HCT116 (cell line): Measurements from ENCODE around the gene SH2B3. TPM values are rescaled to one million over a fixed set of nuclear protein-coding genes. Genes with fewer than 3 reads are reported as not detected.
"Not testable (repeated sequence)": the region's sequence is repeated elsewhere in the genome, so short reads cannot be mapped to it uniquely, and the experiment has no call there.

ENCODE experiments used
- ATAC-seq: fragments of 200-7000 bp; cut with Tn5 transposase; 2 replicates; pipeline ENCODE4 v1.9.1; 2020; ENCODE audit warnings: mild to moderate bottlenecking, moderate library complexity
- BruUV-seq: library from RNA; stranded (reverse); fragments of 400-500 nt; replicated peaks from 2 replicates; lab custom pipeline; 2021; lab: Mats Ljungman, UMichigan
- CTCF ChIA-PET: fragments of 300-600 bp; sonication (Branson Sonifier 250); formaldehyde crosslinking; loops from one replicate; lab custom pipeline; 2021; ENCODE audit warnings: antibody characterized with exemption; lab: Charles Lee
- POLR2A ChIA-PET: fragments of 300-600, 350-600 bp; sonication (Branson Sonifier 250); formaldehyde crosslinking; loops from one replicate; lab custom pipeline; 2021; ENCODE audit warnings: antibody characterized with exemption; lab: Charles Lee
- RAD21 ChIA-PET, 2 experiments: fragments of 300-600 bp; sonication (Branson Sonifier 250); formaldehyde crosslinking; loops; one replicate each; lab custom pipeline; 2023; ENCODE audit warnings: low total read pairs in 2 of 2; ENCODE audit not compliant: uncharacterized antibody in 2 of 2, unreplicated experiment in 2 of 2, low non-redundant PET in 1 of 2; lab: Charles Lee
- DNase-seq: peaks from one replicate; pipeline ENCODE4 v3.0.0-alpha.2; 2010; ENCODE audit warnings: low read depth, low spot score
- H2AFZ ChIP-seq: fragments of 200-600 bp; shearing (Covaris generic), sonication (generic); 2 replicates; pipeline ENCODE4 v1.6.1; 2017; ENCODE audit warnings: low read depth, mixed run types, mixed read lengths, antibody characterized with exemption, low read length; ENCODE audit not compliant: poor library complexity, severe bottlenecking
- H3K27ac ChIP-seq: 2 replicates; pipeline ENCODE4 v1.5.1; 2012; ENCODE audit warnings: low read depth, low read length
- H3K27me3 ChIP-seq: fragments of 200-600 bp; sonication (generic); 2 replicates; pipeline ENCODE4 v1.6.1; 2016; ENCODE audit warnings: mixed run types, low read length, mixed read lengths; ENCODE audit not compliant: insufficient read depth
- H3K36me3 ChIP-seq, 2 experiments: fragments of 200-500 bp in 1 of 2; fragments of 200-600 bp in 1 of 2; sonication (Bioruptor generic) in 1 of 2; sonication (generic) in 1 of 2; 2 replicates each; pipeline versions ENCODE4 v1.5.1 to v1.6.1; 2014 to 2016; ENCODE audit warnings: low read length in 2 of 2, inconsistent platforms in 1 of 2, mixed read lengths in 1 of 2, mixed run types in 1 of 2; ENCODE audit not compliant: insufficient read depth in 2 of 2, control insufficient read depth in 1 of 2
- H3K4me1 ChIP-seq, 2 experiments: fragments of 200-600 bp in 1 of 2; sonication (generic) in 1 of 2; 2 replicates each; pipeline versions ENCODE4 v1.5.1 to v1.6.1; 2012 to 2017; ENCODE audit warnings: low read length in 2 of 2, inconsistent platforms in 1 of 2, mild to moderate bottlenecking in 1 of 2, mixed read lengths in 1 of 2, mixed run types in 1 of 2, moderate library complexity in 1 of 2; ENCODE audit not compliant: insufficient read depth in 2 of 2, control insufficient read depth in 1 of 2
- H3K4me2 ChIP-seq: fragments of 200-600 bp; sonication (generic); 2 replicates; pipeline ENCODE4 v1.6.1; 2017; ENCODE audit warnings: mixed run types, low read length, mixed read lengths
- H3K4me3 ChIP-seq, 2 experiments: fragments of 200-600 bp in 1 of 2; sonication (generic) in 1 of 2; replicated peaks in 1 of 2; 2 replicates each; pipeline ENCODE4 v1.5.1; 2011 to 2016; ENCODE audit warnings: low read length in 2 of 2, control low read depth in 1 of 2, low read depth in 1 of 2, mild to moderate bottlenecking in 1 of 2, mixed read lengths in 1 of 2, mixed run types in 1 of 2
- H3K79me2 ChIP-seq: fragments of 200-600 bp; sonication (generic); 2 replicates; pipeline ENCODE4 v1.6.1; 2017; ENCODE audit warnings: mild to moderate bottlenecking, mixed run types, low read length, moderate library complexity, mixed read lengths; ENCODE audit not compliant: insufficient read depth
- H3K9ac ChIP-seq: fragments of 200-600 bp; sonication (generic); 2 replicates; pipeline ENCODE4 v1.6.1; 2016; ENCODE audit warnings: low read length, mixed read lengths
- H3K9me2 ChIP-seq: fragments of 200-600 bp; sonication (generic), shearing (Covaris generic); 2 replicates; pipeline ENCODE4 v1.6.1; 2017; ENCODE audit warnings: mixed run types, mild to moderate bottlenecking, moderate library complexity; ENCODE audit not compliant: insufficient read depth
- H3K9me3 ChIP-seq, 2 experiments: fragments of 200-500 bp in 1 of 2; fragments of 200-600 bp in 1 of 2; sonication (Bioruptor generic) in 1 of 2; sonication (generic) in 1 of 2; 2 replicates each; pipeline ENCODE4 v1.6.1; 2014 to 2017; ENCODE audit warnings: low read length in 2 of 2, mixed read lengths in 2 of 2, inconsistent platforms in 1 of 2, low read depth in 1 of 2, mild to moderate bottlenecking in 1 of 2, mixed run types in 1 of 2, moderate library complexity in 1 of 2; ENCODE audit not compliant: control insufficient read depth in 1 of 2, insufficient read depth in 1 of 2
- H4K20me1 ChIP-seq: fragments of 200-600 bp; sonication (generic), shearing (Covaris generic); 2 replicates; pipeline ENCODE4 v1.6.1; 2017; ENCODE audit warnings: mixed run types, mild to moderate bottlenecking, moderate library complexity; ENCODE audit not compliant: insufficient read depth
- EZH2phosphoT487 ChIP-seq: fragments of 200-600 bp; IDR thresholded peaks from 2 replicates; pipeline ENCODE4 v1.6.1; 2018; ENCODE audit warnings: antibody characterized with exemption, borderline replicate concordance
- JUND ChIP-seq: IDR thresholded peaks from 2 replicates; pipeline ENCODE4 v1.6.1; 2012
- SIN3A ChIP-seq: IDR thresholded peaks from 2 replicates; pipeline ENCODE4 v1.6.1; 2012; ENCODE audit warnings: low read depth
- intact Hi-C: fragments of 100-400 bp; cut with micrococcal nuclease; formaldehyde crosslinking; loops from 2 replicates; pipeline ENCODE4 v1.10.0; 2022
- total RNA-seq: library from RNA; stranded (reverse); gene quantifications from one replicate; pipeline ENCODE4 v1.2.1, GENCODE V29; 2021; ENCODE audit not compliant: unreplicated experiment

The SH2B3 gene
- total RNA-seq, 1 experiment from 2014 or later = 17.3 TPM

DNA sequence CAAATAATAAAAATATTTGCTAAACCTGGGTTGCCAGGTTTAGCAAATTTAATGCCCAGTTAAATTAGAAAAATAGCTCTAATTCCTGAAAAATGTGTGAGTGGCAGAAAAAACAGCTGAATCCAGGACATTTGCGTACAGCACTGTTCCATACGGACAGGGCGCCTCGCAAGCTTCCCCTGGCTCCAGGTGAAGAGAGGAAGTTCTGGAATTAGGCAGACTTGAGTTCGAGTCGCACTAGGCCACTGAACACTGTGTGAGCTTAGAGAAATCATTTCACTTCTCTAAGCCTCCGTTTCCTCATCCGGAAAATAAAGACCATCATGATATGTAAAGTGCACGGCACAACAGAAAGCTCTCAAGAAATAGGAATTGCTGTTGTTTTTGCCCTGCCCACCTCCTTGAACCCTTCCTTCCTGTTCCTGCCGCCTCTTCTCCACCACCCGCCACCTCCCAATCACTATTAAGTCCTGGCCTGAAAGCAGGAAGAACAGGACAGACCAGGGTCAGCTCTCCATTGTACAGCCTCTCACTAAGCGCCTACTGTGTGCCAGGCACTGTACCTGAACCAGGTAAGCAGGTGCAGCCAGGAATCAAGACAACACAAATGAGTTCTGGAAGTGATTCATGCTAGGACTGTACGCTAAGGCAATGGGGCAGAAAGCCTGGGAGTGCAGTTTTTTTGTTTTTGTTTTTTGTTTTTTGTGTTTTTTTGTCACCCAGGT, 36.1 kb upstream of the SH2B3 start:
- DNase-seq = no peak
- ChIA-PET CTCF (interaction anchor here (1.0 to 1.7 kb wide), 3 partner anchors 27 to 160 kb away, joined by 3 to 11 read pairs (median 5); no protein-coding TSS in a partner anchor), RAD21 (interaction anchor here in 1 of 2 experiments (1.5 kb wide), 1 partner anchor 27 kb away, joined by 8 read pairs; no protein-coding TSS in a partner anchor), POLR2A (interaction anchor here (1.2 kb wide), 1 partner anchor 10 kb away, joined by 4 read pairs; no protein-coding TSS in a partner anchor)
- H3K4me2 ChIP-seq = peak overlapping the region; percentile 81
- peak overlapping the region; percentile 24 for H2AFZ ChIP-seq
- 0 out of 2 replicates have a peak overlapping the region, but pooled peaks have one; percentile 17 for H3K27ac ChIP-seq
- H4K20me1 ChIP-seq = no peaks in the 10 kb centered on the region
- H3K79me2 ChIP-seq = no peaks in the 10 kb centered on the region
- H3K9ac ChIP-seq = peak overlapping the region; percentile 72
- intact Hi-C loops = no loop called here
- H3K4me1 ChIP-seq = peaks cover 4 to 25% of the 10 kb centered on the region in 2 experiments; a peak in 3 of 4 replicates
- ATAC-seq = peak; percentile 61
- TF ChIP-seq SIN3A (0 out of 2 replicates have a peak, but pooled peaks have one; percentile 9), JUND (no peak), EZH2phosphoT487 (no peak)
- H3K9me3 ChIP-seq = no peaks in the 10 kb centered on the region
- H3K4me3 ChIP-seq = peak overlapping the region; percentile 73 to 83
- H3K36me3 ChIP-seq = no peaks in the 10 kb centered on the region
- no peaks in the 10 kb centered on the region for H3K9me2 ChIP-seq
- BruUV-seq = TSS peak; percentile 78
- H3K27me3 ChIP-seq = no peaks in the 10 kb centered on the region

DNA sequence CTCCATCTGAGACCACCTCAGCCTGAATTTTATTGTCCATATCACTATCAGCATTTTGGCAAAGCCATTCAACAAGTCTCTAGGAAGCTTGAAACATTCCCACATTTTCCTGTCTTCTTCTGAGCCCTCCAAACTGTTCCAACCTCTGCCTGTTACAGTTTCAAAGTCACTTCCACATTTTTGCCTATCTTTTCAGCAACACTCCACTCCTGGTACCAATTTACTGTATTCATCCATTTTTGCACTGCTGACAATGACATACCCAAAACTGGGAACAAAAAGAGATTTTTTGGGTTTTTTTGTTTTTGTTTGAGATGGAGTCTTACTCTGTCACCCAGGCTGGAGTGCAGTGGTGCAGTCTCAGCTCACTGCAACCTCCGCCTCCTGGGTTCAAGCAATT, 32.5 kb upstream of the SH2B3 start:
- CTCF ChIA-PET, H3K27me3 ChIP-seq, H3K4me2 ChIP-seq, H3K79me2 ChIP-seq, H4K20me1 ChIP-seq, H3K9me2 ChIP-seq, RAD21 ChIA-PET, H3K9ac ChIP-seq, ATAC-seq, H3K9me3 ChIP-seq, H3K36me3 ChIP-seq, intact Hi-C loops, H2AFZ ChIP-seq, POLR2A ChIA-PET, DNase-seq, H3K27ac ChIP-seq, BruUV-seq, H3K4me3 ChIP-seq: not testable (repeated sequence)
- peaks cover 2 to 13% of the 10 kb centered on the region in 2 experiments; a peak in 3 of 4 replicates for H3K4me1 ChIP-seq
